ENCODE measurements around the gene BRD7.

Gene BRD7

GRCh38 chr16:50308237-50308965, 60.4 kb downstream of the BRD7 start:
- Mint-ChIP-seq H3K36me3 (ENCODE audit: low read depth) (peaks cover 13% of the 10 kb centered on the region), H3K4me3 (no peak overlapping the region), H3K9me3 (no peaks in the 10 kb centered on the region), H3K27me3 (ENCODE audit: low read depth, poor library complexity) (no peaks in the 10 kb centered on the region), H3K4me1 (peaks cover 9% of the 10 kb centered on the region), H3K27ac (no peak overlapping the region)
- TF ChIP-seq, protein P1, sequence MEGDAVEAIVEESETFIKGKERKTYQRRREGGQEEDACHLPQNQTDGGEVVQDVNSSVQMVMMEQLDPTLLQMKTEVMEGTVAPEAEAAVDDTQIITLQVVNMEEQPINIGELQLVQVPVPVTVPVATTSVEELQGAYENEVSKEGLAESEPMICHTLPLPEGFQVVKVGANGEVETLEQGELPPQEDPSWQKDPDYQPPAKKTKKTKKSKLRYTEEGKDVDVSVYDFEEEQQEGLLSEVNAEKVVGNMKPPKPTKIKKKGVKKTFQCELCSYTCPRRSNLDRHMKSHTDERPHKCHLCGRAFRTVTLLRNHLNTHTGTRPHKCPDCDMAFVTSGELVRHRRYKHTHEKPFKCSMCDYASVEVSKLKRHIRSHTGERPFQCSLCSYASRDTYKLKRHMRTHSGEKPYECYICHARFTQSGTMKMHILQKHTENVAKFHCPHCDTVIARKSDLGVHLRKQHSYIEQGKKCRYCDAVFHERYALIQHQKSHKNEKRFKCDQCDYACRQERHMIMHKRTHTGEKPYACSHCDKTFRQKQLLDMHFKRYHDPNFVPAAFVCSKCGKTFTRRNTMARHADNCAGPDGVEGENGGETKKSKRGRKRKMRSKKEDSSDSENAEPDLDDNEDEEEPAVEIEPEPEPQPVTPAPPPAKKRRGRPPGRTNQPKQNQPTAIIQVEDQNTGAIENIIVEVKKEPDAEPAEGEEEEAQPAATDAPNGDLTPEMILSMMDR (IDR thresholded peaks at IDR 0.05), result no peak
- no peak for DNase-seq

GRCh38 chr16:50306287-50306686, 62.5 kb downstream of the BRD7 start:
- Mint-ChIP-seq H3K4me1 (peaks cover 20% of the 10 kb centered on the region), H3K27ac (no peak overlapping the region), H3K9me3 (no peaks in the 10 kb centered on the region), H3K27me3 (ENCODE audit: low read depth, poor library complexity) (peaks cover 3% of the 10 kb centered on the region), H3K4me3 (no peak overlapping the region), H3K36me3 (ENCODE audit: low read depth) (no peaks in the 10 kb centered on the region)
- DNase-seq, result no peak
- TF ChIP-seq, protein P1 (IDR thresholded peaks at IDR 0.05), result no peak

DNA sequence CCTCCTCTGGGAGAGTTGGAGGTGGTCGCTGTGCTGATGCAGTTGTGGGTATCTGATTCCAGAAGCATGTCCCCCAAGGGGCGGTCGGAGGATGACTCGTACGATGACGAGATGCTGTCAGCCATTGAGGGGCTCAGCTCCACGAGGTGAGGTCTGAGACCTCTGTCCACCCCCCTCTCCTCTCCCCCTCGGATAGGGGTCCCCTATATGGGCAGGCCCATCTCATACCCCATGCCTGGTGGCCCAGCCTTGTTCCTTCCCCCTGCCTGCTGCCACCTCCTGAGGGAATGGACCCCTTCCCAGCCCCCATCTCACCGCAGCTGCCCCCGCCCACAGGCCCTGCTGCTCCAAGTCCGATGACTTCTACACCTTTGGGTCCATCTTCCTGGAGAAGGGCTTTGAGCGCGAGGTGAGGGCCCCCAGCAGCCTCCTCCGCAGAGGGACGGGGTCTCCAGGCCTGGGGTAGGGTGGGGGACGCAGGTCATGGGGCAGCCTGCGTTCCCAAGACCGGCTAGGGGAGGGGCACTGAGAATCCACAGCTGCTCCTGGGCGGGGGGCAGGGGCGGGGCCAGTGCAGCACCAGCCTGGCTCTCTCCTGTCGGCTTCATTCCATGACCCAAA, 63.2 kb downstream of the BRD7 start:
- Mint-ChIP-seq H3K27ac (no peak overlapping the region), H3K9me3 (no peaks in the 10 kb centered on the region), H3K4me3 (no peak overlapping the region), H3K4me1 (peaks cover 20% of the 10 kb centered on the region), H3K27me3 (ENCODE audit: low read depth, poor library complexity) (peaks cover 3% of the 10 kb centered on the region), H3K36me3 (ENCODE audit: low read depth) (no peaks in the 10 kb centered on the region)
- TF ChIP-seq, protein P1 (IDR thresholded peaks at IDR 0.05), result no peak
- no peak for DNase-seq

DNA sequence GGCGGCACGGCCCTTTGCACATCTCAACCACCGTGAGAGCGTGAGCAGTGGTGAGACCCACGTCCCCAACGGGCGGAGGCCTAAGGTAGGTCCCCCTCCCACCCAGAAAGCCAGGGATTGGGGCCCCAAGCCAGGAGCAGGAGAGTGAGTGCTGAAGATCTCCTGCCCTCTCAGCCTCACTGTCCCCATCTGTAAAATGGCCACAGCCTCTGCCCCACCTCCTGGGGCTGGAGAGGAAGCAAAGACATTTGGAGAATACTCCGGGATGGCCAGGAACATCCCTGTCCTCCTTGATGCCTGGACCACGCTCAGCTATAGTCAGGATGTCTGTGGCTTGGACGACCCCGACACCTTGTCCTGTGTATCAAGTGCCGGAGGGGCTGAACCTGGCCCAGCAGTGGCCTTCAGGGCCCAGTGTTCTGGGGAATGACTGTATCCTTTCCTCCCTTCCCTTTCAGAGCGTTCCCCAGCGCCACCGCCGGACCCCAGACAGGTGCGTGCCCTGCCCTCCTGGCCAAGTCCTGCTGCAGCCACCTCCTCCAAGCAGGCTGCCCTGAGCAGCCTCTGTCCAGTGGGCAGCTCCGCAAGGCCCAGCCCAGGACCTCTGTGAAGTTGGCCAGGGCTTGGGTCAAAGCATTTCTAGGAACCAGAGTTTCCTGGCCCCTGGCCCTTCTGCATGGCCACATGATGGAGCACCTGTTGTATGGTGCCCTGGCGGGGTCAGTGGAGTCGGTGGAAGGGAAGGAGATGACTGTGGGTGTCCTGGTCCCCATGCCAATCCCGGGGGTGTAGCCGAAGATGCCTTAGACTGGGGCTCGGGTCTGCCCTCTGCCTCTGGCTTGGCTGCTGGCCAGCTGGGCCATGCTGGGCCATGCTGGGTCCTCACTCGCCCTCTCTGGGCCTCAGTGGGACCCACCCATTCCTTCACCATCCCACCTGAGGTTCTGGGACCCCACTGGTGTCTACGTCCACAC, 64.0 kb downstream of the BRD7 start:
- H3K27me3 Mint-ChIP-seq (ENCODE audit: low read depth, poor library complexity), result peaks cover 3% of the 10 kb centered on the region
- peaks cover 12% of the 10 kb centered on the region for H3K4me1 Mint-ChIP-seq
- H3K36me3 Mint-ChIP-seq (ENCODE audit: low read depth), result no peaks in the 10 kb centered on the region
- TF ChIP-seq, protein P1 (IDR thresholded peaks at IDR 0.05), result no peak
- no peak overlapping the region for H3K27ac Mint-ChIP-seq
- no peaks in the 10 kb centered on the region for H3K9me3 Mint-ChIP-seq
- H3K4me3 Mint-ChIP-seq, result no peak overlapping the region
- DNase-seq, result no peak

DNA sequence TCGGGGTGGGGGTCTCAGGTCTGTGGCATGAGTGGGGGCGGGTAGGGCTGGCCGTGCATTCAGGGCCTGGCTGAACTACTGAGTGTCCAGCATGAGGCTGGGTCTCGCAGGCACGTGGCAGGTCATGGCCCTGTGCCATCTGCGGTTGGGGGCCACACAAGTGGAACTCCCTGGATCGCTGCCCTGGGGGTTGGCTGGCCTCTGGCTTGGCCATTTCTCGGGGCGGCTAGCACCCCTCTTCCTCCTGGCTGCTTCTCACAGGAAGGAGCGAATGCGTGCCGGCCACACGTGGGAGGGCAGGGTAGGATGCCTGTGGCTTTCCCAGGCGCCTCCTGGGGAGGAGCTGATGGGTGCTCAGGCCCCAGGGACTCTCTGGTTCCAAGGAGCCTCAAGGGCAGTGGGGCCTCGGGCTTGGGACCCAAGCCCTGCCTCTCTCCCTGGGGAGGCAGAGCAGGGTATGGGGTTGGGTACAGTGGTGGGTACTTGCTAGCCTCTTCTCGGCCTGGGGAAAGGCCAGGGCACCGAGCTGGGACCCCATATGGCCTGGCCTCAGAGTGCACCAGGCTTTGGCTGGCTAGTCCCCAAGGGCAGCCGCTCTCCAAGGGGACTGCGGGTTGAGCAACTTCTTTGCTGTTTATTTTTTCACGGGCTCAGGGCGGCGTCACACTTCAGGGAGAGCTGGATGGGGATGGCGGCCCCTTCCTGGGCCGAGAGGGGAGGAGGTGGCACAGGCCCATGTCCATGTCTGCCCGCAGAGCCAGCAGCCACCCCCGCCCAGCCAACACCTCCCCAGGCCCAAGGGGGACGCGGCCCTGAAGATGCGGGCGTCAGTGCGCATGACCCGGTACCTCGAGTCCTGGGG, 65.0 kb downstream of the BRD7 start:
- H3K4me1 Mint-ChIP-seq, result peaks cover 11% of the 10 kb centered on the region
- no peaks in the 10 kb centered on the region for H3K9me3 Mint-ChIP-seq
- TF ChIP-seq, protein P1 (IDR thresholded peaks at IDR 0.05), result no peak
- peaks cover 3% of the 10 kb centered on the region for H3K27me3 Mint-ChIP-seq (ENCODE audit: low read depth, poor library complexity)
- no peak overlapping the region for H3K4me3 Mint-ChIP-seq
- DNase-seq, result no peak
- no peak overlapping the region for H3K27ac Mint-ChIP-seq
- H3K36me3 Mint-ChIP-seq (ENCODE audit: low read depth), result no peaks in the 10 kb centered on the region

Measured in nephron progenitor cell (in vitro differentiated cells).